HG03469 (cell line): ENCODE measurements around the gene TMEM247.

Source experiments
- ATAC-seq: cut with Tn5 transposase; IDR thresholded peaks from one replicate; pipeline ENCODE4 v1.9.1; 2021; ENCODE audit warnings: mild to moderate bottlenecking, moderate library complexity, moderate number of reproducible peaks; ENCODE audit not compliant: unreplicated experiment

TMEM247 gene

DNA sequence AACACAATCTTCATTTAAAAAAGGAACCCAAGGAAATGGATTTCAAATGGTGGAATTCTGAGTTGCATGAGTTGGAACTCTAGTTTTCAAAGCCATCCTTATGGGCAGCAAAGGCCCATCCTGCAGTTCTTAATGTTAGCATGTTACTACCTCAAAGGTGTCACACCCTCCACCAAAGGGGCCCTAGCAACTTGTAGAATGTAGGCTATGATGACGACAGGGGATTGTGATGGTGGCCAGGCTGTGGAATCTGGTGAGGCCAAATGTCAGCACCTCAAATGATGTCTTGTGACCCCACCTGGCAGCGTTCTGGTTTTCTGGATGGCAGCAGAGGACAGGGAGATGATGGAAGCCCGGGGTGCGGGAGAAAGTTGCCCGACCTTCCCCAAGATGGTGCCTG lies at the start of gene TMEM247:
Gene TMEM247 (plus strand): TSS at position 301 of the 400 bp plus-strand sequence.
- ATAC-seq = no peak

DNA sequence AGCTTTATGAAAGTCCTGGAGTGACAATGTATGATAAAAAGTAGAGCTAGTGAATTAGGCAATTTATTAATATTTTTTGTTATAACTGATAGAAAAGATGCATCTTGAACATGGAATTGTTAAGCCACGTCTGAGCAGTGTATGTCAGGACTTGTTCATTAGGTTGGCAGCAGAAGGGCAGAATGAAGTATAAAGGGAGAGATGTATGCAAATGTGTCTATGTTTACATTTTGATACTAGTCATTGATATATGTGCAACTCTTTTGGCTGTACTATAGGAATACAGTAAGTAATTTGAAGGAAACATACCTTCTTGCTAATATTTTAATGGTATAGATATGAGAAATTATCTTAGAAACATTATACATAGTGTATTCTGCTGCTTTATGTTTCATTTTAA lies 49.0 kb upstream of the TMEM247 start:
- ATAC-seq = no peak

DNA sequence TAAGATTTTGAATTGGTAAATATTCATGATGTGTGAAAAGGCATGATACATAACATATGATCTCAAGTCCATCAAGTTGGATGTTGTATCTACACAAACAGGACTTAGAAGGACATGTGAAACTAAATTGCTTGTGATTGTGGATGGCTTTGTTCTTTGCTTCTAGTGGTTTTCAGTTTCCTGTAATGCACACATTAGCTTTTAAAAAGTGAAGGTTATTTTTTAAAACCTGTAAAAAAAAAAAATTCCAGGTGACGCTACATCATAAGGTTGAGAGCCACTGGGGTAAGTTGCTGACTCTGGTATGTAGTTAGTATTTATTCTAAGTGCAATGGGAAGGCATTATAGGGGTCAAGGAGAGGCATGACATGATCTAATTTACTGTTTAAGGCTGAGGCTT lies 48.4 kb upstream of the TMEM247 start:
- ATAC-seq = no peak

GRCh38 chr2:46431481-46432235 lies 47.7 kb upstream of the TMEM247 start:
- no peak for ATAC-seq

- ATAC-seq = no peak
These were observed 44.5 kb upstream of the TMEM247 start for GRCh38 chr2:46434851-46435273.

- ATAC-seq = no peak
These were observed 44.0 kb upstream of the TMEM247 start for GRCh38 chr2:46435353-46435752.

DNA sequence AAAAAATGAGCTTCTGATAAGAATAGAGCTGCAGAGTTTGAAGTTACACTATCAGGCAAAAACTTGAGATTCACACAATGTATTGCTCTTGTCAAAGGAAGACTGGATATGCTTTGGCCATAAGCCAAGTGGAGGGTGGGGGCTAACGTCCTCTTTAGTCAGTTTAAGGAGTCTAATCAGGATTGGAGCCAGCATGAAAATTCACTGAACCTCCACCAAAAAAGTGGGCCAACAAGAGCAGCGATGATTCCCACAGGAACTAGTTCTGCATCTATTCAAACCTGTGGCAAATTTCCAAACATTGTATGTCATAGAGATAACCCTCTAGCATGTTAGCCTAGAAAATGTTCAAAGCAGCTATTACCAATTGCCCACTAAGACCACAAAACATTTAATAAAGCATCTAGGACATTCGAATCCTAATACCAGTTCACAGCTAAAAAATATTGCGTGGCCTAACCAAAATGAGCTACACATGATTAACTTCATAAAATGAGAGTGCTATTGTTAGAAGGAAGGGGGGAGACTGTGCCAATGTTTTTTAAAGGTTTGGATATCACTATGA lies 43.5 kb upstream of the TMEM247 start:
- no peak for ATAC-seq

DNA sequence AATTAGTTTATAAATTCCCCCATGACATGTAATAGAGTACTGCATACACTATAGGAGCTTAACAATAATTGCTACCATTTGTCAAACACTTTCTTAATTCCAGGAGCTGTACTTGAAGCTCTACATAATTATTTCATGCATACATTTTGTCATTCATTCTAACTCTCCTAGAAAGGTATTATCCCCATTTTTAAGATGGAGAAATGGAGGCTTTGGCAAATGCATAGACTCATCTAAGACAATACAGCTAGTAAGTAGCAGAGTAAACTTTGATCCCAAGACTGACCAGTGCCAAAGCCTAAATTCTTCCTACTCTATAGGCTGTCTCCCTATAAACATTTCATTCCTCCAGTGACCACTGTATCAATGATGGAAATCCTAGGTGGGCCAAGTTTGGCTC lies 42.6 kb upstream of the TMEM247 start:
- no peak for ATAC-seq

- ATAC-seq = no peak
These were observed 41.3 kb upstream of the TMEM247 start for GRCh38 chr2:46438102-46438501.

DNA sequence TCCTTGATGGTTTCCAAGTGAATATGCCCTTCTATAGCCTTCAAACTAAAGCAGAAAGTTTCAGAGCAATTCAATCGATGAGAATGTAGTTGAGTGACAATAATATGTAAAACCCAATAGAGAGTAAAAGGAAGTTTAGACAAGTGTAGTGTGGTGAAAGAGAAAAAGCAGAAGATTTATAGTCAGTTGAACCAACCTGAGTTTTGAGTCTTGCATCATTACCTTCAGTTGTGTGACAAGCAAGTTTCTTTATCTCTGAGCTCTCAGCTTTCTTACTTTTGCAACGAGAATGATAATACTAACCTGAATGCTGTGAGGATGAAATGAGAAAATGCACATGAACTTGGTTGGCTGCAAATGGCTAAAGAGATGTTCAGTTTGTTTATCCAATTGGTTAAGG lies 40.6 kb upstream of the TMEM247 start:
- no peak for ATAC-seq

DNA sequence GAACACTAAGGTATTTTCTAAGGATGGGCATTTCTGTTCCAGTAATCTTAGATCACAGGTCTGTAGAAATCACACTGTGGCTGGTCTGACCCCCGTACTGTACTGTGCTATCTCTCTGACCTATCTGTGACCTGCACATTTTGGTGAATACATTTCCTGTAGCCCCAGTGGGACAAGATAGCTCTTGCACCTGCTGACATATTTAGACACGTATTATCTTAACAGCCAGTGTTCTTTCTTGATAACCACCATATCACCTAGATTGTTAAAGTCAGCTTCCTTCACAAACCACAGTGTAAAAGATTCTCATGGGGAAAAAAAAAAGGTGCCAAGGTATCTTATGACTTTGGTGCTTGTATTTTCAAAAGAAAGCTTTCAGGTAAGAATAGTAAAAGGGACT lies 39.8 kb upstream of the TMEM247 start:
- ATAC-seq = no peak

DNA sequence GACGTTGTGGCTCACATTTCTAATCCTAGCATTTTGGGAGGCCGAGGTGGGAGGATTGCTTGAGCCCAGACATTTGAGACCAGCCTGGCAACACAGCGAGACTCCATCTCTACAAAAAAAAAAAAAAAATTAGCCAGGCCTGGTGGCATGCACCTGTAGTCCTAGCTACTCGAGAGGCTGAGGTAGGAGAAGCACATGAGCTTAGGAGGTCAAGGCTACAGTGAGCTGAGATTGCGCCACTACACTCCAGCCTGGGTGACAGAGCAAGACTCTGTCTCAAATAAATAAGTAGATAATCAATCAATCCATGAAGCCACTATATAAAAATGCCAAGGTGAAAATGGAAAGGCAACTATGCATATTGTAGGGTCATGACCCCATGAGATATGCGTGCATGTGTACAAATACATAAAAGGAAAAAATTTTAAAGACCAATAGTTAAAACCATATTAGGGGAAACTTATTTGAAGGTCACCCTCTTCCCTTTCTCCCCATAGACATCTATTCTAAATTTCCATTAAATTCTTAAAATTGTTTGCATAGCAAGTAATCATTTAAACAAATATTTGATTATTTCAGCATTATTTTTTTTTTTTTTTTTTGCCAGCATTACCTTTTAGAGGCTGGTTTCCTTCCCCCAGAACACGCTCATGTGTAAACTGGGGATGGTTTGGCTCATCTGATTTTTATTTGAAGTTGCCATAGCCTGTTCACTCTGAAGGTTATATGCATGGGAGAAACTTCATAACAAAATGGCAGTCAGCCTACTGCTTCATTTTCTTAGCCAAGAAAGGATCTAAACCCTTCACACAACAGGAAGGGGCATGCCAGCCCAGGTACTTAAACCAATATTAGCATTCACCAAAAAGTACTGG lies 37.3 kb upstream of the TMEM247 start:
- no peak for ATAC-seq

DNA sequence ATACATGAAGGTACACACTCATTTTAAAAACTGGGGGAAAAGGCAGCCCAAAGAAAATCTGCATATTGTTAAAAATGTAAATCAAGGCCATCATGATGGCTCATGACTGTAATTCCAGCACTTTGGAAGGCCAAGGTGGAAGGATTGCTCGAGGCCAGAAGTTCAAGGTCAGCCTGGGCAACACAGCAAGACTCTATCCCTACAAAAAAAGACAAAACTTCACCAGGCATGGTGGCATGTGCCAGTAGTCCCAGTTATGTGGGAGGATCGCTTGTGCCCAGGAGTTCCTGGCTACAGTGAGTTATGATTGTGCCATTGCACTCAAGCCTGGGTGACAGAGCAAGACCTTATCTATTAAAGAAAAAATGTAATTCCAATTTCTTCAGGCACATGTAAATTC lies 34.6 kb upstream of the TMEM247 start:
- no peak for ATAC-seq

- ATAC-seq = no peak
These were observed 33.8 kb upstream of the TMEM247 start for GRCh38 chr2:46445556-46445955.

DNA sequence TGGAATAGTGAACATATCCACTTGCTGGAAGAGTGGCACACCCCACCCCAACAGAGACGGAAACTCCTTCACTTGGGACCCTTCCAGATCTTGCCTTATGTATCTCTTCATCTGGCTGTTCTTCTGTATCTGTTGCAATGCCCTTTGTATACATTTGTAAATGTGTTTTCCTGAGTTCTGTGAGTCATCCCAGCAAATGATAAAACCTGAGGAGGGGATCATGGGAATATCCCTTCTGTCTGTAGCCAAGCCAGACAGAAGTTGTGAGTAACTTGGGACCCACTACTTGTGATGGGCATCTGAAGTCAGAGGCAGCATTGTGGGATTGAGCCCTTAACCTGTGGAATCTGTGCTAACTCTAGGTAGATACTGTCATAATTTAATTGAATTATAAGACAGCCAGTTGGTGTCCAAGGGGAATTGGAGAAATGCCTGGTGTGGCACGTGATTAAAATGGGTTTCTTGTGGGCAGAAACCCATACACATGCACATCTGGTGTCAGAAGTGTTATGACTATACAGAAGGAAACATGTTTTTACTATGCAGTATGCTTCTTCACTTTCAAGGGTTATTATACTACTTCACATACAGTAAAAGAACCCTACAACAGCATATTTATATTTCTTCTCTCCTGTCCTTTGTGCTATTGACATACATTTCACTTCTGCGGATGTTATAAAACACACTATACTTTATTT lies 32.3 kb upstream of the TMEM247 start:
- ATAC-seq = no peak

- ATAC-seq = no peak
These were observed 31.7 kb upstream of the TMEM247 start for GRCh38 chr2:46447649-46448048.

DNA sequence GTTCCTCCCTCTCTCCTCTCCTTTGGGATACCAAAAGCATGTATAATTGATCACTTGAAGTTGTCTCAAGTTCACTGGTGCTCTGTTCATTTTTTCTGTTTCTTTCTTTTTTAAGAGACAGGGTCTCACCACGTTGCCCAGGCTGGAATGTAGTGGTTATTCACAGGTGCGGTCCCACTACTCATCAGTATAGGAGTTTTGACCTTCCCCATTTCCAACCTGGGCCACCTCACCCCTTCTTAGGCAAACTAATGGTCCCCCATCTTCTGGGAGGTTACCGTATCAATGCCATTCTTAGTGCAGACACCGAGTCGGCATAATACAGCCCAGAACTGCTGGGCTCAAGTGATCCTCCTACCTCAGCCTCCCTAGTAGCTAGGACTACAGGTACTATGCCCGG lies 31.3 kb upstream of the TMEM247 start:
- ATAC-seq = no peak

GRCh38 chr2:46448641-46449040 lies 30.7 kb upstream of the TMEM247 start:
- ATAC-seq = no peak

DNA sequence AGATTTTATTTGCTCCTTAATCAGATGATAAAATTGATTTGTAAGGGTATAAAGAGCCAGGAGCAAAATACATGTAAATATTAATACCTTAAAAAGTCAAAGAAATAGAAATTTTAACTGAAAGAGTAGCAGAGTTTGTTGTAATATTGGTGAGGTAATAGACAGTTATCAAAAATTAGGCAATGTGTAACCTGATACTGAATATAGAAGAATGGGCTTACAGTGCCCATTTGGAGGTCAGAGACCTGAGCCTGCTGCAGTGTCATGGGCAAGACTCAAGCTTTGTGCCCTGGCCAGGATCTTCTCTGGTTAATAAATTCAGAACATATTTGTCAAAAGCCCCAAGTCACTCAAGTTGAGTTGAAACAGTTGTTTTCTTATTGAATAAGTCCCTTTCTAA lies 29.7 kb upstream of the TMEM247 start:
- no peak for ATAC-seq

- ATAC-seq = no peak
These were observed 28.1 kb upstream of the TMEM247 start for GRCh38 chr2:46451131-46451711.

DNA sequence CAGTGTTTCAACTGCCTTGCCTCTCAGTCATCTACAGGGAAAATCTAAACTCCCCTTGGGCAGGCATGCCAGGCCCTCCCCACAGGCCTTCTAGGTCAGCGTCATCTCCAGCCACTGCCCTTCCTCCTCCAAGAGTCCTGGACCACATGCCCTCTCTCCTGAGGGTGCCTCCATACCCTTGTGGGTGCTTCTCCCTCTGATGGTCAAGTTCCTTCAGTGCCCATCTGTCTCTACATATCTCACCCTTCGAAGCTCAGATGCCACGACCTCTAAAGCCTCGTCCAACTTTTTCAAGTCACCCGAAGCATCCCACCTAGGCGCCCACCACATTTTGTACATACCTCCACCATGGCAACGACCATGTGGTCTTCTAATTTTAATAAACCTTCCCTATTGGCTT lies 22.6 kb upstream of the TMEM247 start:
- ATAC-seq = no peak
